ENCODE results near the gene DVL3.

DNA sequence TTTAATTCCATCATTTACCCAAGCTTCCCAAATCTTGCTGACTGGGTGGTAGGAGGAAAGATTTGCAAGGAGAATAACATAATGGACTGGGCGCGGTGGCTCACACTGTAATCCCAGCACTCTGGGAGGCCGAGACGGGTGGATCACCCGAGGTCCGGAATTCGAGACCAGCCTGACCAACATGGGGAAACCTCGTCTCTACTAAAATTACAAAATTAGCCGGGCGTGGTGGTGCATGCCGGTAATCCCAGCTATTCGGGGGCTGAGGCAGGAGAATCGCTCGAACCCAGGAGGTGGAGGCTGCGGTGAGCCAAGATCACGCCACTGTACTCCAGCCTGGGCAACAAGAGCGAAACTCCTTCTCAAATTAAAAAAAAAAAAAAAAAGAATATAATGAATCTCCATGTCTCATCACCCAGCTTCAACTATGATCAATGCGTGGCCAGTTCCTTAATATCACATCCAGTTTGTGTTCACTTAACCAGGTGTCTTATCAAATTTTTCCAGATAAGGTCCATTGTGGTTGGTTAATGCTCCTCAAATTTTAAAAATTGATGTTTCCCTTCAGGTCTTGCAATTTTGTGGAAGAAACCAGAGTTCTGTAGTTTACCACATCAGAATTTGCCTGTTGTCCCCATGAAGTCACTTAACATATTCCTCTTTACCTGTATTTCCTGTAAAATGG lies 29.5 kb downstream of the DVL3 start:
- no peak for TF ChIP-seq RXRA (IDR thresholded peaks at IDR 0.05)
- TF ChIP-seq, protein P1, sequence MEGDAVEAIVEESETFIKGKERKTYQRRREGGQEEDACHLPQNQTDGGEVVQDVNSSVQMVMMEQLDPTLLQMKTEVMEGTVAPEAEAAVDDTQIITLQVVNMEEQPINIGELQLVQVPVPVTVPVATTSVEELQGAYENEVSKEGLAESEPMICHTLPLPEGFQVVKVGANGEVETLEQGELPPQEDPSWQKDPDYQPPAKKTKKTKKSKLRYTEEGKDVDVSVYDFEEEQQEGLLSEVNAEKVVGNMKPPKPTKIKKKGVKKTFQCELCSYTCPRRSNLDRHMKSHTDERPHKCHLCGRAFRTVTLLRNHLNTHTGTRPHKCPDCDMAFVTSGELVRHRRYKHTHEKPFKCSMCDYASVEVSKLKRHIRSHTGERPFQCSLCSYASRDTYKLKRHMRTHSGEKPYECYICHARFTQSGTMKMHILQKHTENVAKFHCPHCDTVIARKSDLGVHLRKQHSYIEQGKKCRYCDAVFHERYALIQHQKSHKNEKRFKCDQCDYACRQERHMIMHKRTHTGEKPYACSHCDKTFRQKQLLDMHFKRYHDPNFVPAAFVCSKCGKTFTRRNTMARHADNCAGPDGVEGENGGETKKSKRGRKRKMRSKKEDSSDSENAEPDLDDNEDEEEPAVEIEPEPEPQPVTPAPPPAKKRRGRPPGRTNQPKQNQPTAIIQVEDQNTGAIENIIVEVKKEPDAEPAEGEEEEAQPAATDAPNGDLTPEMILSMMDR (IDR thresholded peaks at IDR 0.05; ENCODE audit: low read depth, low read length, missing input control), result no peak
- TF ChIP-seq, protein P2, sequence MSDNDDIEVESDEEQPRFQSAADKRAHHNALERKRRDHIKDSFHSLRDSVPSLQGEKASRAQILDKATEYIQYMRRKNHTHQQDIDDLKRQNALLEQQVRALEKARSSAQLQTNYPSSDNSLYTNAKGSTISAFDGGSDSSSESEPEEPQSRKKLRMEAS (IDR thresholded peaks at IDR 0.05), result no peak
- TF ChIP-seq YY1 (IDR thresholded peaks at IDR 0.05), result no peak
- no peak for TF ChIP-seq HNF4G (IDR thresholded peaks at IDR 0.05)
- TF ChIP-seq NR2F2 (IDR thresholded peaks at IDR 0.05), result no peak
- TF ChIP-seq, protein P3, sequence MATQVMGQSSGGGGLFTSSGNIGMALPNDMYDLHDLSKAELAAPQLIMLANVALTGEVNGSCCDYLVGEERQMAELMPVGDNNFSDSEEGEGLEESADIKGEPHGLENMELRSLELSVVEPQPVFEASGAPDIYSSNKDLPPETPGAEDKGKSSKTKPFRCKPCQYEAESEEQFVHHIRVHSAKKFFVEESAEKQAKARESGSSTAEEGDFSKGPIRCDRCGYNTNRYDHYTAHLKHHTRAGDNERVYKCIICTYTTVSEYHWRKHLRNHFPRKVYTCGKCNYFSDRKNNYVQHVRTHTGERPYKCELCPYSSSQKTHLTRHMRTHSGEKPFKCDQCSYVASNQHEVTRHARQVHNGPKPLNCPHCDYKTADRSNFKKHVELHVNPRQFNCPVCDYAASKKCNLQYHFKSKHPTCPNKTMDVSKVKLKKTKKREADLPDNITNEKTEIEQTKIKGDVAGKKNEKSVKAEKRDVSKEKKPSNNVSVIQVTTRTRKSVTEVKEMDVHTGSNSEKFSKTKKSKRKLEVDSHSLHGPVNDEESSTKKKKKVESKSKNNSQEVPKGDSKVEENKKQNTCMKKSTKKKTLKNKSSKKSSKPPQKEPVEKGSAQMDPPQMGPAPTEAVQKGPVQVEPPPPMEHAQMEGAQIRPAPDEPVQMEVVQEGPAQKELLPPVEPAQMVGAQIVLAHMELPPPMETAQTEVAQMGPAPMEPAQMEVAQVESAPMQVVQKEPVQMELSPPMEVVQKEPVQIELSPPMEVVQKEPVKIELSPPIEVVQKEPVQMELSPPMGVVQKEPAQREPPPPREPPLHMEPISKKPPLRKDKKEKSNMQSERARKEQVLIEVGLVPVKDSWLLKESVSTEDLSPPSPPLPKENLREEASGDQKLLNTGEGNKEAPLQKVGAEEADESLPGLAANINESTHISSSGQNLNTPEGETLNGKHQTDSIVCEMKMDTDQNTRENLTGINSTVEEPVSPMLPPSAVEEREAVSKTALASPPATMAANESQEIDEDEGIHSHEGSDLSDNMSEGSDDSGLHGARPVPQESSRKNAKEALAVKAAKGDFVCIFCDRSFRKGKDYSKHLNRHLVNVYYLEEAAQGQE (IDR thresholded peaks at IDR 0.05), result no peak
- no peak for TF ChIP-seq TAF1 (conservative IDR thresholded peaks at IDR 0.05)
- no peak for TF ChIP-seq JUND (IDR thresholded peaks at IDR 0.05)
- no peak for TF ChIP-seq SP1 (IDR thresholded peaks at IDR 0.05)
- TF ChIP-seq RAD21 (IDR thresholded peaks at IDR 0.05), result no peak
- TF ChIP-seq, protein P4, sequence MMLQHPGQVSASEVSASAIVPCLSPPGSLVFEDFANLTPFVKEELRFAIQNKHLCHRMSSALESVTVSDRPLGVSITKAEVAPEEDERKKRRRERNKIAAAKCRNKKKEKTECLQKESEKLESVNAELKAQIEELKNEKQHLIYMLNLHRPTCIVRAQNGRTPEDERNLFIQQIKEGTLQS (IDR thresholded peaks at IDR 0.05), result no peak
- no peak for TF ChIP-seq FOXA1 (IDR thresholded peaks at IDR 0.05)
